Omental fat pad (tissue), 4 donors: Measurements from ENCODE around the gene SENP5. TPM values are rescaled to one million over a fixed set of nuclear protein-coding genes. Genes with fewer than 3 reads are reported as not detected.
A peak's percentile ranks its signal among the peaks of the same experiment; 100 is the strongest.
"Not testable (repeated sequence)": the region's sequence is repeated elsewhere in the genome, so short reads cannot be mapped to it uniquely, and the experiment has no call there.

Experiments
- ATAC-seq: fragments of 150-250 bp; one replicate; pipeline ENCODE4 v1.9.1; 2016; ENCODE audit warnings: mild to moderate bottlenecking, moderate library complexity; ENCODE audit not compliant: low FRiP score
- DNase-seq: peaks from one replicate; pipeline ENCODE4 v3.0.0-alpha.2; 2019; ENCODE audit warnings: low spot score
- total RNA-seq, 4 donors: library from RNA; depleted of rRNA; stranded (reverse); fragments of >200 nt; gene quantifications; one replicate each; pipeline ENCODE4 v1.1.0, GENCODE V29; 2016
- TF ChIP-seq, protein P1 (sequence below), 3 donors: fragments of 450-650 bp; IDR thresholded peaks; one replicate each; pipeline ENCODE4 v1.5.1; 2016 to 2017; ENCODE audit warnings: antibody characterized with exemption in 3 of 3, mild to moderate bottlenecking in 3 of 3, moderate library complexity in 2 of 3

Gene SENP5
- total RNA-seq, 4 donors from 2014 or later, result 31.3 to 69.9 (median 41.3) TPM

DNA sequence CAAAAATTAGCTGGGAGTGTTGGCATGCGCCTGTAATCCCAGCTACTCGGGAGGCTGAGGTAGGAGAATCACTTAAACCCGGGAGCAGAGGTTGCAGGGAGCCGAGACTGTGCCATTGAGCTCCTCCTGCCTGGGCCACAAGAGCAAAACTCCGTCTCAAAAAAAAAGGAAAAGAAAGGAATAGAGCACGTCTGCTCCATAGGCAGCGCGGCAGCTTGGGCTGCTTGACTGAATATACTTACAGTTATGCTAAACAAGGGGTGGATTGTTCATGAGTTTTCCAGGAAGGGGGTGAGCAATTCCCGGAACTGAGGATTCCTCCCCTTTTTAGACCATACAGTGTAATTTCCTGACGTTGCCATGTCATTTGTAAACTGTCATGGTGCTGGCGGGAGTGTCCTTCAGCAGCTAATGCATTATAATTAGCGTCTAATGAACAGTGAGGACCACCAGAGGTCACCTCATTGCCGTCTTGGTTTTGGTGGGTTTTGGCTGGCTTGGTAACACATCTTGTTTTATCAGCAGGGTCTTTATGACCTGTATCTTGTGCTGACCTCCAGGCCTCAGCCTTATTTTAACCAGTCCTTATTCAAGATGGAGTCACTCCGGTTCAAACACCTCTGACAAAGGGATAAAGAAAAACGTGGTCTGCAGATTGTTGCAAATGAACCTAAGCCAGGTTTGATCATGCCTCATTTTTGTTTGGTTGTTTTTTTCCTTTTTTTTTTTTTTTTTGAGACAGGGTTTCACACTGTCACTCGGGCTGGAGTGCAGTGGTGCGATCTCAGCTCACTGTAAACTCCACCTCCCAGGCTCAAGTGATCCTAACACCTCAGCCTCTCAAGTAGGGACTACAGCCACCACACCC, 24.9 kb upstream of the SENP5 start:
- TF ChIP-seq, protein P1, sequence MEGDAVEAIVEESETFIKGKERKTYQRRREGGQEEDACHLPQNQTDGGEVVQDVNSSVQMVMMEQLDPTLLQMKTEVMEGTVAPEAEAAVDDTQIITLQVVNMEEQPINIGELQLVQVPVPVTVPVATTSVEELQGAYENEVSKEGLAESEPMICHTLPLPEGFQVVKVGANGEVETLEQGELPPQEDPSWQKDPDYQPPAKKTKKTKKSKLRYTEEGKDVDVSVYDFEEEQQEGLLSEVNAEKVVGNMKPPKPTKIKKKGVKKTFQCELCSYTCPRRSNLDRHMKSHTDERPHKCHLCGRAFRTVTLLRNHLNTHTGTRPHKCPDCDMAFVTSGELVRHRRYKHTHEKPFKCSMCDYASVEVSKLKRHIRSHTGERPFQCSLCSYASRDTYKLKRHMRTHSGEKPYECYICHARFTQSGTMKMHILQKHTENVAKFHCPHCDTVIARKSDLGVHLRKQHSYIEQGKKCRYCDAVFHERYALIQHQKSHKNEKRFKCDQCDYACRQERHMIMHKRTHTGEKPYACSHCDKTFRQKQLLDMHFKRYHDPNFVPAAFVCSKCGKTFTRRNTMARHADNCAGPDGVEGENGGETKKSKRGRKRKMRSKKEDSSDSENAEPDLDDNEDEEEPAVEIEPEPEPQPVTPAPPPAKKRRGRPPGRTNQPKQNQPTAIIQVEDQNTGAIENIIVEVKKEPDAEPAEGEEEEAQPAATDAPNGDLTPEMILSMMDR (IDR thresholded peaks at IDR 0.05), result no peak
- no peak for ATAC-seq

DNA sequence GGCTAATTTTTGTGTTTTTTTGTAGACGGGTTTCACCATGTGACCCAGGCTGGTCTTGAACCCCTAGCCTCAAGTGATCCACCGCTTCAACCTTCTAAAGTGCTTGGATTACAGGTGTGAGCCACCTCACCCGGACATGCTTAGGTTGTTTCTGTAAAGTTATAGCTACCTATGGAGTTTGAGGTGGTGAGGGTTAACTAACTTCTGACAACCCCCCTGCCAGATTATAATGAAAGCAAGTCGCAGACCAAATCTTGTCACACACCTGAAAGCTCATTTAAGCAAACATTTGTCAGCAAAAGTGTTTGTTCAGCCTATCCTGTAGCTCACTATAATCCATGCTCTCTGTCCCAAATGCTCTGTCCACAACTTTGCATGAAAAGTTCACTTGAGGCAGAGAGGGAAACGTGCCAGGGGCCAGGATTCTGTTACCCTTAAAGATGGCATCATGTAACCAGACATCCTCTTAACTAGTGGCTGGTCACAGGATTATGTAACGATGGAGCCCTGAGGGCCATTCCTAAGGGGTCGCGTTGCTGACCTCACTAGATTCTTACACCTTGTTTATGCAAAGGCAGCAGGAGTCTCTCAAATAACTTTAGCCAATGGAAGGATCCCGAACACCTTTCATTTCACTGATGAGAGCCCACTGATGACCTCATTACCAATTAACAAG, 24.1 kb upstream of the SENP5 start:
- DNase-seq, result no peak
- ATAC-seq, result no peak
- TF ChIP-seq, protein P1 (IDR thresholded peaks at IDR 0.05), result no peak

More for the DNA sequence above, 24.9 kb upstream of the SENP5 start:
- DNase-seq, result no peak

DNA sequence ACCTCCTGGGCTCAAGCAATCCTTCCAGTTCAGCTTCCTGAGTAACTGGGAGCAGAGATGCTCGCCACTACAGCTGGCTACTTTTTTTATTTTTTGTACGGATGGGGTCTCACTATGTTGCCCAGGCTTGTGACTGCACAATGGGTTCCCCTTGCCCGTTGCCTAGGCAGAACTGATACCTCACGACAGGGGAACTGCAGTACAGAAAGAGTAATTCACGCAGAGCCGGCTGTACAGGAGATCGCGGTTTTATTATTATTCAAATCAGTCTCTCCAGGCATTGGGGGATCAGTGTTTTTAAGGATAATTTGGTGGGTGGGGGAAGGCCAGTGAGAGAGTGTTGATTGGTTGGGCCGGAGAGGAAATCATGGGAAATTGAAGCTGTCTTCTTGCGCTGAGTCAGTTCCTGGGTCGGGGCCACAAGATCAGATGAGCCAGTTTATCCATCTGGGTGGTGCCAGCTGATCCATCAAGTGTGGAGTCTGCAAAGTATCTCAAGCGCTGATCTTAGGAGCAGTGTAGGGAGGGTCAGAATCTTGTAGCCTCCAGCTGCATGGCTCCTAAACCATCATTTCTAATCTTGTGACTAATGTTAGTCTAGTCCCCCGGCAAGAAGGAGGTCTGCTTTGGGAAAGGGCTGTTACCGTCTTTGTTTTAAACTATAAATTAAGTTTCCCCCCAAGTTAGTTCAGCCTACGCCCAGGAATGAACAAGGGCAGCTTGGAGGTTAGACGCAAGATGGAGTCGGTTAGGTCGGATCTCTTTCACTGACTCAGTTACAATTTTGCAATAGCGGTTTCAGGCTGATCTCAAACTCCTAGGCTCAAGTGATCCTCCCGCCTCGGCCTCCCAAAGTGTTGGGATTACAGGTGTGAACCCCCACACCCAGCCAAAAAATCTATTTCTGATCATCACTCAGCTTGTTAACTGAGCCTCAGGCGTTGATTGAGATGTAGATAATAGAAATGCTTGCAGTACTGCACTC, 23.2 kb upstream of the SENP5 start:
- not testable (repeated sequence) for ATAC-seq, DNase-seq

DNA sequence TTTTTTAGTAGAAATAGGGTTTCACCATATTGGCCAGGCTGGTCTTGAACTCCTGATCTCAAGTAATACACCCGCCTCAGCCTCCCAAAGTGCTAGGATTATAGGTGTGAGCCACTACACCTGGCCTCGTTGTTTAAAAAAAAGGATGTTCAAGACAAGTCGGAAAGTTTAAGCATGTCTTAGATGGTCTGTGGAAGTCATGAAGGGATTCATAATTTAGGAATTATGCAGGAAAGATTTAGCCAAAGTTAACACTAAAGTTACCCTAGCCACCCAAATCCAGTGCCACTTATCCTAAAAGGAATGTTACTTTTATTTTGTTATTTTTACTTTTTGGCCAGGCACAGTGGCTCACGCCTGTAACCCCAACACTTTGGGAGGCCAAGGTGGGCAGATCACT, 19.3 kb upstream of the SENP5 start:
- not testable (repeated sequence) for DNase-seq, ATAC-seq

DNA sequence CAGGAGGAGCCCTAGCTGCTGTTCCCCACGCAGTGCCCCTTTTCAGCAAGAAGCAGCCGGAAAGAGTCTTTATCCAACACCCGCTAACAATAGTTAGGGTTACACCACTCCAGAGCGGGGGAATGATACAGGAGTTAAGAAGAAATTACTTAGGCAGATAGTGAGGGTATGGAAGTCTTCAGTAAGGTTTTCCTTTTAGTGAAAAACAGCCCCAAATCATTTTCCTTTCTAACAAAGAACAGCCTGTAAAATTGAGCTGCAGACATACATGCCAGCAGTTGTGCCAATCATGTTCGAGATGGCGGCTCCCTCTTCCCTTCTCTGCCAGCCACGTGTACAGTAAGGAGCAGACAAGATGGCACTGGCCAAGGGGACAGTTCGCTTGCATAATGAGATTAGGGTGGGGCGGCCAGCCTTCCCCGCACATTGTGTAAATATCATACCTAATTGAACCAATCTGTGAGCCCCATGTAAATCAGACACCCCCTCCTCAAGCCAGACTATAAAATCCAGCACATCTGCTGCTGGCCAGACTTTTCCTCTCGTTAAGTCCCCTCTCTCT, 18.5 kb upstream of the SENP5 start:
- no peak for ATAC-seq
- no peak for DNase-seq
- TF ChIP-seq, protein P1 (IDR thresholded peaks at IDR 0.05), result no peak

DNA sequence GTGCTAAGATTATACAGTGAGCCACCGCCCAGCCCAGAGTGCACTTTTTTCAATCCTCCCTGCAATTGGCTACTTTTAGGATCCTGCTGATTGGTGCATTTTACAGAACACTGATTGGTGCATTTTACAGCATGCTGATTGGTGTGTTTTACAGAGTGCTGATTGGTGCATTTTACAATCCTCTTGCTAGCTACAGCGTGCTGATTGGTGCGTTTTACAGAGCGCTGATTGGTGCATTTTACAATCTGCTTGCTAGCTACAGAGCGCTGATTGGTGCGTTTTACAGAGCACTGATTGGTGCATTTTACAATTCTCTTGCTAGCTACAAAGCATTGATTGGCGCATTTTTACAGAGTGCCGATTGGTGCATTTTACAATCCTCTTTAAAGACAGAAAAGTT, 4.7 kb upstream of the SENP5 start:
- not testable (repeated sequence) for DNase-seq, ATAC-seq

DNA sequence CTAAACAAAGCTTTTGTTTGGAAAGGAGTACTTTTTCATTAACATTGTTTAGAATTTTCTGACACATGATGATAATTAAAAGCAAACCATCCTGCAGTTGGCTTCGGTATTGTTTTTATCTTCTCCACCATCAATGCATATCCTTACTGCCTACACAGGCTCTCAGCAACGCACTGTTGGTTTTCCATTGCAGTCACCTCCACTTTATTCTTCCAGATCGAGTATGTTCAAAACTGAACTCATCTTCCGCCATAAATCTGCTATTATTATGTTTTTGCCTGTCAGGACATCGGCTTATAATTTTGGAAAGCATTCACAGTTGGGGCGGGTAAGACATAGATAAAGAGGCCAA, 589 bp upstream of the SENP5 start:
- no peak for DNase-seq
- ATAC-seq, result no peak
- TF ChIP-seq, protein P1 (IDR thresholded peaks at IDR 0.05), result no peak

DNA sequence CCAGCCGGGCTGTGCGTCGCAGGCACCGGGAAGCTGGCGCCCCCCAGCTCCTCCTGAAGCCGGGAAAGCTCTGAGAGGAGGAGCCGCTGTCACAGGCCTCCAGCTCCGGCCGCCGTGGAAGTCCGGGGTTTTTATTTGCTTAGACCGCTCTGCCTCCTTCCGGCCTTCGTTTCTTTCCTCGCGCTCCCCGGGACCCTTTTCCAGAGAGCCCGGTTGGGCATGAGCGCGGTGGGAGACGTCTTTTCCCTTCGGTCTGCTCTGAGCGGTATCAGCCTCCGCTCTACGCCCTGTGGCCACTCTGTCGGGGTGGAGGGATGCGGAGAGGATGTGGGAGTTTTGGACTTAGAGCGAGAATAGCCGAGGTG, 559 bp downstream of the SENP5 start:
- TF ChIP-seq, protein P1 (IDR thresholded peaks at IDR 0.05), result no peak
- DNase-seq (no peak), ATAC-seq (peak; percentile 34)
